LNCAP (cell line): ENCODE data around the gene PSMD2.
A peak's percentile ranks its signal among the peaks of the same experiment; 100 is the strongest.

Experiments used
- CTCF ChIP-seq: fragments of 450-650 bp; IDR thresholded peaks from 2 replicates; pipeline ENCODE4 v1.5.1; 2017; ENCODE audit warnings: mild to moderate bottlenecking

PSMD2 gene

GRCh38 chr3:184353546-184353941, 54.5 kb downstream of the PSMD2 start:
- no peak for TF ChIP-seq CTCF

- peak; percentile 90 for TF ChIP-seq CTCF
Observed at GRCh38 chr3:184354121-184354728, 55.2 kb downstream of the PSMD2 start.

GRCh38 chr3:184354754-184355153, 55.7 kb downstream of the PSMD2 start:
- no peak for TF ChIP-seq CTCF

GRCh38 chr3:184355261-184356040, 56.4 kb downstream of the PSMD2 start:
- no peak for TF ChIP-seq CTCF

- TF ChIP-seq CTCF, result no peak
Observed at GRCh38 chr3:184357248-184358123, 58.4 kb downstream of the PSMD2 start.

- TF ChIP-seq CTCF, result no peak
Observed at GRCh38 chr3:184358124-184358767, 59.2 kb downstream of the PSMD2 start.
